ENCODE results near the gene SLC1A2.
A peak's percentile ranks its signal among the peaks of the same experiment; 100 is the strongest.

The SLC1A2 gene

DNA sequence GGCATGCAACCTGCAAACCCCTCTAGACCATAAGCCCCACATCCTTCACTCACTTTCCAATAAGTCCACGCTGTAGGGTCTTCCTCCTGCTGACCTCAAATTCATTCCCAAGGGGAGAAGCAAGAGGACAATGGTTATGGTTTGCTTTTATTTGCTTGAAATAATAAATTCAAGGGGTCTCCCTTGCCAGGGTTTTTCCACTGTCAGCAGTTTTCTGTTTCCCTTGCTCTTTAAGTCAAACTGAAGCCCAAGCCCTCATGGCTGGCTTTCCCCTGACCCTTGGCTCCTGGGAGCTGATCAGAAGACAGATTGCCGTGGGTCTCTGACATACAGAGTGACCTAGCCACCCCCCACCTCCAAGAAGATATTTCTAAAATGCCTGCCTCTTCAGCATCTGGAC lies 3.9 kb downstream of the SLC1A2 start:
- in situ Hi-C loops (cut with HindIII; ENCODE audit: low pct_ligation_motif_present, low pct_unique_long_range_greater_than_20kb, low sequenced_read_pairs) = no loop called here
- DNase-seq = no peak

DNA sequence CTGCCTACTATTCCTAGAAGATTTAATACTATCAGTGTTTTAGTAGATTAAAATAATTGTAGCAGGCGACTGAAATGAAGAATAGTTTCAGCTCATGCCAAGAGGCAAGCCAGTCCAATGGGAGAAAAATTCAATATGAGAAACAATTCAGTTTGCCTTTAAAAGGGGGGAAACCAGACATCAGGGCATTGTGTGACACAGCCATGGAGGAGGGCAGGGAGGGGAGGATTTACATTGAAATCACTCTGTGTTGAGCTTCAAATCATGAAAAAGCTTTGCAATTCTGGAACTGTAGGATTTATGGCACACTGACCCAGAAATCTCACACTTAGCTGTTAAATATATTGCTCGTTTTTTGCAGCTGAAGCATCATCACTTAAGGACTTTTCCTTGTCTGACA lies 4.6 kb downstream of the SLC1A2 start:
- no peak for DNase-seq
- in situ Hi-C loops (cut with HindIII; ENCODE audit: low pct_ligation_motif_present, low pct_unique_long_range_greater_than_20kb, low sequenced_read_pairs) = no loop called here

DNA sequence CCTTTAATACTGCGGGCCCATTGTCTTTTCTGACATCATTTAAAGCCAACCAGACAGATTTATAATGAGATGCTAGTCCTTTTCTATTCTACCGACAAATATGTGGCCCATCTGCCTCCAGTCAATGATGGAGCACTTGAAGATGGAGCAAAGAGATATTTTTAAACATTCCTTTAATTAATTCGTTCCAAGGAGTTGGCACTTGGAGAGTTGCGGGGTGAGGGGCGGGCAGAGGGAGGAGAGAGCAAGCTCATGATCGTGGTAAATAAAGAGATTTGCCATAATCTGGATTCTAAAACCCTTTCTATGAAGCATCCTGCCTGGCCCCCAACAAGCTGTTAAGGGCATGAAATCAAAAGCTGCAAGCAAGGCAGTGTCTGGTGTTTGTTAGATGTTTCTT lies 5.0 kb downstream of the SLC1A2 start:
- in situ Hi-C loops (cut with HindIII; ENCODE audit: low pct_ligation_motif_present, low pct_unique_long_range_greater_than_20kb, low sequenced_read_pairs) = no loop called here
- no peak for DNase-seq

DNA sequence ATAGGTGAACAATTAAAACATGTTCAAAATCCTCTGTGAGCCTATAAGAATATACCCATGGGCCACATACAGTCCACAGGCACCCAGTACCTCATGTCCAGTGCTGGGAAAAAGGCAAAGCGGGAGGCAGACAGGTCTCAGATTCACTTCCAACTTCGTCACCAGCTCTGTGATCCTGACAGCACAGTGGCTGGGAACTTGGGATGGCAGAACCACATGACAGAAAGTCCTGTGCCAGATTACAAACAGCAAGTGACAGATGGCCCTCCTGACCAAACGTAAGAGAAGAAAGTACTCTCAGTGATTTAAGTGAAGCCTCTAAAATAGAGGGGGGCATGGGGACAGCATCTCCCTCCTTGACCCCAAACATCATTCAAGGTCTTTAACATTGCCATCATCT lies 5.8 kb downstream of the SLC1A2 start:
- in situ Hi-C loops (cut with HindIII; ENCODE audit: low pct_ligation_motif_present, low pct_unique_long_range_greater_than_20kb, low sequenced_read_pairs) = no loop called here
- no peak for DNase-seq

GRCh38 chr11:35412285-35412684 lies 7.1 kb downstream of the SLC1A2 start:
- DNase-seq = peak; percentile 7
- in situ Hi-C loops (cut with HindIII; ENCODE audit: low pct_ligation_motif_present, low pct_unique_long_range_greater_than_20kb, low sequenced_read_pairs) = no loop called here

GRCh38 chr11:35407041-35407440 lies 12.3 kb downstream of the SLC1A2 start:
- in situ Hi-C loops (cut with HindIII; ENCODE audit: low pct_ligation_motif_present, low pct_unique_long_range_greater_than_20kb, low sequenced_read_pairs) = no loop called here
- no peak for DNase-seq

DNA sequence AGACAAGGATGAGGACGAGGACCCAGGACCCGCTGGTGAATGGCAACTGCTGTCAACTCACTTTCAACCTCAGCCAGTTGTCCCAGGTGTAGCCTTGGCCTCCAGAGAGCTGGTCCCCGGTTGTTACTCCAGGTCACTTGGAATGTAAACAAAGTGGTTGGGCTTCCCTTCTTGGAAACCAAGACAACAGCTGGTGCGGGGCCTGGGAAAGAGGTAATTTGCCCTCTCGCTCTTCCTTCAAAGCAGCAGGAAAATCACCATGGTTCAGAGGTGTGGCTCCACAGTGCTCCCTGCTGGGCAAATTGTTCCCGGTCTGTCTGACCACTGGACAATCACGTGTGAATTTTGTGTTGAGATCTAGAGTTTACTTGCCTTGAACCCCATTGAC lies 15.0 kb downstream of the SLC1A2 start:
- in situ Hi-C loops (cut with HindIII; ENCODE audit: low pct_ligation_motif_present, low pct_unique_long_range_greater_than_20kb, low sequenced_read_pairs) = no loop called here
- peak; percentile 39 for DNase-seq

DNA sequence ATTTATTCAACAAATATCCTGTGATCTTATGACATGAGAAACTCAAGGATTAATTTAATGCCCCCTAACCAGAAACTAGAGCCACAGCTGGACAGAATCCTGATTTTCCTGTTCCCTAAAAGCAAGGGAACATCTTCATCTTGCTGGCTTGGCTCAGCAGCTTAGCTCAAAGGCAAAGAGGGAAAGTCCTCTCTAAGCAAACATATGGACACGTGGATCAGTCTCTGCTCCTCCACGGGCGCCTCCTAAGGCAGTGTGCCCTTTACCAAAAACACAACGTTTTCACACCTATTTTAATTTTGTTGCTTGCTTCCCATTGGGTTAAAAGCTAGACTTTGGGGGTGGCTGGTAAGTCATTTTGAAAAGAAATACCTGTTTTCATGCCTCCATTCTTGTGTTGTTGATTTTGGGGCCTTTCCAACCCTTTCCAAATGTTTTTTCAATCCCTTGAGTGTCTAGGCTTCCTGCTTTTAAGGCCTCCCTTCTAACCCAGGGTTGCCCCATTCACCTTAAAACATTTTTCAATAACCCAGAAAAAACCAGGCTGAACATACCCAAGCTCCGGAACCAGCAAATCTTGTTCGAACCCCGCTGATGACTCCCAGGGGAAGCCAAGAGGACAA lies 15.5 kb downstream of the SLC1A2 start:
- in situ Hi-C loops (cut with HindIII; ENCODE audit: low pct_ligation_motif_present, low pct_unique_long_range_greater_than_20kb, low sequenced_read_pairs) = no loop called here
- DNase-seq = no peak

- no peak for DNase-seq
- in situ Hi-C loops (cut with HindIII; ENCODE audit: low pct_ligation_motif_present, low pct_unique_long_range_greater_than_20kb, low sequenced_read_pairs) = no loop called here
These were observed 16.4 kb downstream of the SLC1A2 start for GRCh38 chr11:35402751-35403660.

- in situ Hi-C loops (cut with HindIII; ENCODE audit: low pct_ligation_motif_present, low pct_unique_long_range_greater_than_20kb, low sequenced_read_pairs) = no loop called here
- DNase-seq = no peak
These were observed 20.5 kb downstream of the SLC1A2 start for GRCh38 chr11:35398881-35399280.

DNA sequence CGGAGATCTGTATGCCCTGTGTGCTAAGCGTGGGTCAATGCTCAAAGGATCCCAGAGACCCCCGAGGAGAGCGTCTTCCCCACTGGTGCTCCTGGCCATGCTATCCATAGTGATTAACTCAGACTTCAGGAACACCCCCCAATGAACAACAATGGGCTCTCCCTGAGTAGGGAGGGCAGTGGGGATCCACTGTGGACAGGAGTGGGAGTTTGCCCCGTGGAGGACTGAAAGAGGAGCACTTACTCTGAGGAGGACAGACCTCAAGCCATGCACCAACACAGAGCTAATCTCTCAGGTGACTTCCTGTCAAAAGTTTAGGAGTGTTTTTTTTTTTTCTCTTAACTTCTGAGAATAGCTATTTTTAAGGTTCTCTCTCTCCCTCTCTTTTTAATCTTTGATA lies 24.4 kb downstream of the SLC1A2 start:
- in situ Hi-C loops (cut with HindIII; ENCODE audit: low pct_ligation_motif_present, low pct_unique_long_range_greater_than_20kb, low sequenced_read_pairs) = no loop called here
- DNase-seq = no peak

DNA sequence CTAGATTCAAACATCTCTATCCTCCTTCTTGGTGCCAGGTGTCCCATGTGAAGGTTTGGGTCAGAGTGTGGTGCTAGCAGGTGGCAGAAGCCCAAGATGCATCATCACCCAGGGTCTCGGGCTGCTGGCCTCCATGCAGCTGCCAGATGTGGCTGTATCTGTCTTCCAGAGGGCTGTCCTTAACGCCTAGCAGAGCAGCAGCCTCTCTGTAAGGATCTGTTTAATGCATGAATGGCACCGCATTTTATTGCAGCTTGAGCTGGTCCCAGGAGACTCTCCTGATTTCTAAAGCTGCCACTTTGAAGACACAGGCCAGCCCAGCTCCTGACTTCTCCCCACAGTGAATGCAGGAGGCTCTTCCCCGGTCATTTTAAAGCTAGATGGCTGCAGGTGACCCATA lies 26.3 kb downstream of the SLC1A2 start:
- in situ Hi-C loops (cut with HindIII; ENCODE audit: low pct_ligation_motif_present, low pct_unique_long_range_greater_than_20kb, low sequenced_read_pairs) = no loop called here
- no peak for DNase-seq

DNA sequence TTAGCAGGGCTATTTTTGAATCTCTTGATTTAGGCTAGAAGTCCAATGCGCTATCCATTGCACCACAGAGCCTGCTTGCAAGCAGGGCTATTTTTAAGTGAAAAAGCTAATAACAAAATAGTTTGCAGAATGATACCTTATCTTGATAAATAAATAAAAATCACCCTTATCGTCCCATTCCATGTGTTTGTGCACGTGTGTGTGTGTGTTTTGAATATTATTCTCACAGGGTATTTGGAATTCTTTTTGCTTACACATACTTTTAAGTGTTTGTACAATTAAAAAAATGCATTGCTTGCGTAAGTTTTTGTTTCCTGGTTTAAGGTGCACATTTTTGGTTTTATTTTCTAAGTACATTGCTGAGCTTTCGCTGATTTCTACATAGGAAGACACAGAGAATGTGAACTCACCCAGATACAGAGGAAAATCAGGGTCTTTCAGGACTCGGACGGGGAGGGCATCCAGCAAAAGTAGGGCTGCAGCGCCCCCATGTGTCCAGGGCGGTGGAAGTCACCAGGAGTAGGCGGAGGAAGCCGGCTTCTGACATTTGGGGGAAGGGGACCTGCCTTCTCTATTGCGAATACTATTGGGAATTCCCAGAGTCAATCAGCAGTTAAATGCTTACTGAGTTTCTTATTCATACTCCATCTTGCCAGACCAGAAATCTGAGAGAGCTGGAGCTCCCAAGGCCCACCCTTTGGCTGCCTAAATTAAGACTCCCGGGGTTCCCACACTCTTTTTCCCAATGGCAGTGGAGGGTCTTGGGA lies 27.3 kb downstream of the SLC1A2 start:
- in situ Hi-C loops (cut with HindIII; ENCODE audit: low pct_ligation_motif_present, low pct_unique_long_range_greater_than_20kb, low sequenced_read_pairs) = no loop called here

DNA sequence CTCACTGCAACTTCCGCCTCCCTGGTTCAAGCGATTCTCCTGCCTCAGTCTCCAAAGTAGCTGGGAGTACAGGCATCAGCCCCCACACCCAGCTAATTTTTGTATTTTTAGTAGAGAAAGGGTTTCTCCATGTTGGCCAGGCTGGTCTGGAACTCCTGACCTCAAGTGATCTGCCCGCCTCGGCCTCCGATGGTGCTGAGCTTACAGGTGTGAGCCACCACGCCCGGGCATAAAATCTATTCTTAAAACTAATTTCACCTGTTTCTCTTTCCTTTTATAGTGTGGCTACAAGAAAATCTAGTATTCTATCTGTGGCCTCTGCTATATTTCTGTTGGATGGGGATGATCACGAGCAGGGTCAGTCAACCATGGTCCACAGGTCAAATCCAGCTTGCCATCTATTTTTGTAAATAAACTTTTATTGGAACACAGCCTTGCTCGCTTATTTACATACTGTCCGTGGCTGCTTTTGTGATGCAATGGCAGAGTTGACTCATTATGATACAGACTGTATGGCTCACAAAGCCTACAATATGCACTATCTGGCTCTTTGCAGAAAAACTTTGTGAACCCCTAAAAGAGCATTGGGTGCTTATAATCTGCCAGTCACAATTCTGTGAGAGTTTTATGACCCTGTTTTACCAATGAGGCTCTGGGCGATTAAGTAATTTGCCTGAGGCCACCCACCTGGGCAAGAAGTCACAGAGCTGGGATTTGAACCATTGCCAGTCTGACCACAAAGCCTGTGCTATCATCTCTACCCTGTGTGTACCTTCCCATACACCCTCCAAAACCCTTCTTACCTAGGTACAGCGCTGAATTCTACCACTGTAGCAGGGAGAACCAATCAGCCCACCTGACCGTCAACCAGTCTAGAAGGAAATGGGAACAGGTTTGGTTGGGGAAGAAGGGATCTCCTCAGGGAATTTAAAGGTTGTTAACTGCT lies 28.3 kb downstream of the SLC1A2 start:
- in situ Hi-C loops (cut with HindIII; ENCODE audit: low pct_ligation_motif_present, low pct_unique_long_range_greater_than_20kb, low sequenced_read_pairs) = no loop called here
- DNase-seq = no peak

More for the DNA sequence above, 27.3 kb downstream of the SLC1A2 start:
- DNase-seq = peak; percentile 62

GRCh38 chr11:35389897-35390465 lies 29.4 kb downstream of the SLC1A2 start:
- no peak for DNase-seq
- in situ Hi-C loops (cut with HindIII; ENCODE audit: low pct_ligation_motif_present, low pct_unique_long_range_greater_than_20kb, low sequenced_read_pairs) = no loop called here

DNA sequence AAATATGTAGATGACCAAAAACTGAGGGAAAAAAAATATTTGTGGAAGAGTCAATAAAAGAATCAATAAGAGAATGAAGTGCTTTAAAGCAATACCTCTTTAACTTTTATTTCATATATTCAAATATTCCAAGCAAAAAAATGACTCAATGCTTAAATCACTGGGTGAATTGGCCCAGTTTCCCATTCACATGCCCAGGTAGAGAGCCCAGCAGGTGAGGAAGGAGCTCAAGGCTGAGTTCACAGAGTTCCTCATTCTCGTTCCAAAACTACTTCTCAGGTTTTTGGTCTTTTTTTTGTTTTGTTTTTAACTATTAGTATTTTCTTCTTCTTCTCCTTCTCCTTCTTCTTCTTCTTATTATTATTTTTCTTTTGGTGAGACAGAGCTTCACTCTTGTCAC lies 30.2 kb downstream of the SLC1A2 start:
- no peak for DNase-seq
- in situ Hi-C loops (cut with HindIII; ENCODE audit: low pct_ligation_motif_present, low pct_unique_long_range_greater_than_20kb, low sequenced_read_pairs) = no loop called here

GRCh38 chr11:35388061-35388460 lies 31.3 kb downstream of the SLC1A2 start:
- no peak for DNase-seq
- in situ Hi-C loops (cut with HindIII; ENCODE audit: low pct_ligation_motif_present, low pct_unique_long_range_greater_than_20kb, low sequenced_read_pairs) = no loop called here

Data from ACHN (cell line).